Mesenchymal stem cell (in vitro differentiated cells and primary cell): ENCODE results near the gene GPBAR1.

Experiments
- DNase-seq: peaks from one replicate; pipeline ENCODE4 v3.0.0-alpha.2; 2013
- H2AFZ ChIP-seq: one replicate; pipeline ENCODE4 v1.6.1; 2013; ENCODE audit warnings: low read depth, mild to moderate bottlenecking, control low read depth, inconsistent platforms, low read length, moderate library complexity
- H2AK5ac ChIP-seq: 2 replicates; pipeline ENCODE4 v1.6.1; 2013; ENCODE audit warnings: low read length, moderate library complexity, mild to moderate bottlenecking, inconsistent platforms; ENCODE audit not compliant: severe bottlenecking
- H2BK120ac ChIP-seq: one replicate; pipeline ENCODE4 v1.6.1; 2013; ENCODE audit warnings: low read depth, mild to moderate bottlenecking, inconsistent platforms, low read length, moderate library complexity
- H2BK12ac ChIP-seq, 2 experiments: one replicate each; pipeline ENCODE4 v1.6.1; 2013; ENCODE audit warnings: inconsistent platforms in 2 of 2, low read length in 2 of 2, mild to moderate bottlenecking in 2 of 2, moderate library complexity in 2 of 2, control low read depth in 1 of 2
- H2BK15ac ChIP-seq: one replicate; pipeline ENCODE4 v1.6.1; 2013; ENCODE audit warnings: mild to moderate bottlenecking, low read depth, inconsistent platforms; ENCODE audit not compliant: poor library complexity, severe bottlenecking
- H2BK5ac ChIP-seq: 2 replicates; pipeline ENCODE4 v1.6.1; 2013; ENCODE audit warnings: low read depth, mild to moderate bottlenecking, low read length, control low read depth, inconsistent platforms; ENCODE audit not compliant: poor library complexity, severe bottlenecking
- H3K14ac ChIP-seq, 2 experiments: one replicate each; pipeline ENCODE4 v1.6.1; 2013; ENCODE audit warnings: inconsistent platforms in 2 of 2, low read length in 2 of 2, control low read depth in 1 of 2, mild to moderate bottlenecking in 1 of 2, moderate library complexity in 1 of 2
- H3K18ac ChIP-seq, 2 experiments: one replicate each; pipeline ENCODE4 v1.6.1; 2013; ENCODE audit warnings: inconsistent platforms in 2 of 2, low read length in 2 of 2, control low read depth in 1 of 2, low read depth in 1 of 2, mild to moderate bottlenecking in 1 of 2
- H3K23ac ChIP-seq, 2 experiments: one replicate each; pipeline ENCODE4 v1.6.1; 2013; ENCODE audit warnings: inconsistent platforms in 2 of 2, low read length in 2 of 2, mild to moderate bottlenecking in 2 of 2, moderate library complexity in 2 of 2, control low read depth in 1 of 2
- H3K27ac ChIP-seq: 2 replicates; pipeline ENCODE4 v1.5.1; 2013; ENCODE audit warnings: mild to moderate bottlenecking, moderate library complexity, low read length, control low read depth, inconsistent platforms; ENCODE audit not compliant: poor library complexity, severe bottlenecking
- H3K27me3 ChIP-seq, 2 experiments: 2 replicates each; pipeline versions ENCODE4 v1.6.1 to v1.7.0; 2013; ENCODE audit warnings: low read length in 2 of 2, mild to moderate bottlenecking in 2 of 2, moderate library complexity in 2 of 2, control low read depth in 1 of 2, inconsistent platforms in 1 of 2; ENCODE audit not compliant: control insufficient read depth in 1 of 2, insufficient read depth in 1 of 2
- H3K36me3 ChIP-seq, 2 experiments: 2 replicates each; pipeline versions ENCODE4 v1.6.1 to v1.7.0; 2013; ENCODE audit warnings: low read length in 2 of 2, control low read depth in 1 of 2, inconsistent platforms in 1 of 2, low read depth in 1 of 2, mild to moderate bottlenecking in 1 of 2; ENCODE audit not compliant: insufficient read depth in 2 of 2, control insufficient read depth in 1 of 2
- H3K4ac ChIP-seq, 2 experiments: one replicate each; pipeline ENCODE4 v1.6.1; 2013; ENCODE audit warnings: inconsistent platforms in 2 of 2, low read length in 2 of 2, mild to moderate bottlenecking in 2 of 2, moderate library complexity in 2 of 2, control low read depth in 1 of 2, low read depth in 1 of 2
- H3K4me1 ChIP-seq: 2 replicates; pipeline ENCODE4 v1.6.1; 2013; ENCODE audit warnings: low read depth, low read length, control low read depth; ENCODE audit not compliant: control insufficient read depth, insufficient read depth
- H3K4me2 ChIP-seq: 2 replicates; pipeline ENCODE4 v1.6.1; 2013; ENCODE audit warnings: low read length, mild to moderate bottlenecking, inconsistent platforms; ENCODE audit not compliant: poor library complexity, severe bottlenecking
- H3K4me3 ChIP-seq, 2 experiments: 2 replicates each; pipeline versions ENCODE4 v1.5.1 to v1.7.0; 2013; ENCODE audit warnings: low read length in 2 of 2, mild to moderate bottlenecking in 2 of 2, control low read depth in 1 of 2, low read depth in 1 of 2; ENCODE audit not compliant: insufficient read depth in 1 of 2
- H3K79me1 ChIP-seq: replicated peaks from 2 replicates; pipeline ENCODE4 v1.6.1; 2013; ENCODE audit warnings: mild to moderate bottlenecking, control low read depth, low read length, inconsistent platforms; ENCODE audit not compliant: poor library complexity, severe bottlenecking
- H3K9ac ChIP-seq: 2 replicates; pipeline ENCODE4 v1.7.0; 2013; ENCODE audit warnings: mild to moderate bottlenecking, low read length, moderate library complexity
- H3K9me3 ChIP-seq: 2 replicates; pipeline ENCODE4 v1.7.0; 2013; ENCODE audit warnings: mild to moderate bottlenecking, low read length; ENCODE audit not compliant: control insufficient read depth
- H4K8ac ChIP-seq: one replicate; pipeline ENCODE4 v1.6.1; 2013; ENCODE audit warnings: inconsistent platforms, mild to moderate bottlenecking, low read length, moderate library complexity
- H4K91ac ChIP-seq: one replicate; pipeline ENCODE4 v1.6.1; 2013; ENCODE audit warnings: mild to moderate bottlenecking, low read length, inconsistent platforms
- WGBS: methylation state at CpG from one replicate; pipeline ENCODE4 v1.1.7; 2013; ENCODE audit warnings: mixed read lengths; 5-methylcytosine and 5-hydroxymethylcytosine counted together

The GPBAR1 gene

DNA sequence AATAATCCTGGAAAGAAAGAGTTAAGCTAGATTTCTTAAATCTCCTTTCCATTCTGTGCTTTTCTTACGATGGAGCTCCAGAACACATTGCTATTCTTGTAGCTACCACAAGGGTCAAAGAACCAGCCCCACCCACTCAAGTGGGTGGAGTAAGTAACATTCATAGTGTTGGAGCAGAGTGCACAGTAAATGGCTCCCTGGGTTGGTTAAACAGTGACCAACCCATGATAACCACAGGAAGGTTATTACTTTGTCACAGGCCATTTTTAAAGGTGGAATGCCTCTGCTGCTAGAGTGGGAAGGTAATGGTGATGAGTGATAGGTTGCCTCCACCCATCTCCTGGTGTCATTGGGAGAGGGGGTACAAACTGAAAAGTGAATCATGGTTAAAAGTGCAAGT lies 29.9 kb upstream of the GPBAR1 start:
- H3K27me3 ChIP-seq = no peaks in the 10 kb centered on the region
- H3K27ac ChIP-seq = peak overlapping the region; percentile 14
- H3K4me2 ChIP-seq = no peak overlapping the region
- peak overlapping the region; percentile 18 for H3K9ac ChIP-seq
- peaks cover 46 to 90% of the 10 kb centered on the region in 2 experiments for H3K36me3 ChIP-seq
- H4K91ac ChIP-seq = no peak overlapping the region
- no peak overlapping the region for H2BK120ac ChIP-seq
- H3K18ac ChIP-seq = peak overlapping the region in 1 of 2 experiments; percentile 23
- peak; percentile 64 for DNase-seq
- no peak overlapping the region for H2BK15ac ChIP-seq
- peaks cover 8% of the 10 kb centered on the region for H3K4me1 ChIP-seq
- no peak overlapping the region for H3K4me3 ChIP-seq
- no peak overlapping the region for H2AK5ac ChIP-seq
- no peak overlapping the region for H3K23ac ChIP-seq
- H3K4ac ChIP-seq = no peak overlapping the region
- no peak overlapping the region for H2BK5ac ChIP-seq
- no peak overlapping the region for H2AFZ ChIP-seq
- H4K8ac ChIP-seq = no peak overlapping the region
- no peaks in the 10 kb centered on the region for H3K9me3 ChIP-seq
- no peak overlapping the region for H3K14ac ChIP-seq
- H2BK12ac ChIP-seq = no peak overlapping the region
- peaks cover 9% of the 10 kb centered on the region for H3K79me1 ChIP-seq
- WGBS = no CpG with 5 or more reads among the region's 1 CpG

DNA sequence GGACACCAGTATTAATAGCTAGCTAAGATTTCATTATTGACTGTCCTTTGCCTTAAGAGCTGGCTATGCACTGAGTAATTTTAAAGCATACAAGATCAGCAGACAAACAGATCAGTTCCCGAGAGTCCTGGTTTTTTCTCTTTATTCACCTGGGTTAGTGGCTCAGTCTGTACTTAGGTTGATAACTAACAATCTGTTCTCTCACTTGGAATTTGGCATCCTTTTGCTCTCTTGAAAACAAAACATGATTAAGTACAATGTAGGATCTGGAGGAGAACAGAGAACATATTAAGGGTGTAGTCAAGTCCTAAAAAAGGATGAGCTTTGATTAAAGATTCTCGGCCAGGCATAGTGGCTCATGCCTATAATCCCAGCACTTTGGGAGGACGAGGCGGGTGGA lies 27.3 kb upstream of the GPBAR1 start:
- Histone ChIP-seq H3K23ac (no peak overlapping the region), H3K9ac (no peak overlapping the region), H4K91ac (no peak overlapping the region), H3K79me1 (peaks cover 11% of the 10 kb centered on the region), H4K8ac (no peak overlapping the region), H2AK5ac (no peak overlapping the region), H3K27ac (no peak overlapping the region), H2BK12ac (no peak overlapping the region), H3K4me1 (peaks cover 8% of the 10 kb centered on the region), H2BK5ac (no peak overlapping the region), H3K4ac (no peak overlapping the region), H3K4me3 (no peak overlapping the region), H3K18ac (no peak overlapping the region), H2BK120ac (no peak overlapping the region), H2AFZ (no peak overlapping the region), H3K36me3 (peaks cover 48 to 94% of the 10 kb centered on the region in 2 experiments), H3K9me3 (no peaks in the 10 kb centered on the region), H3K4me2 (no peak overlapping the region), H2BK15ac (no peak overlapping the region), H3K14ac (no peak overlapping the region), H3K27me3 (no peaks in the 10 kb centered on the region)
- no peak for DNase-seq
- WGBS = 95% methylated on average over 4 of the region's 4 CpGs

DNA sequence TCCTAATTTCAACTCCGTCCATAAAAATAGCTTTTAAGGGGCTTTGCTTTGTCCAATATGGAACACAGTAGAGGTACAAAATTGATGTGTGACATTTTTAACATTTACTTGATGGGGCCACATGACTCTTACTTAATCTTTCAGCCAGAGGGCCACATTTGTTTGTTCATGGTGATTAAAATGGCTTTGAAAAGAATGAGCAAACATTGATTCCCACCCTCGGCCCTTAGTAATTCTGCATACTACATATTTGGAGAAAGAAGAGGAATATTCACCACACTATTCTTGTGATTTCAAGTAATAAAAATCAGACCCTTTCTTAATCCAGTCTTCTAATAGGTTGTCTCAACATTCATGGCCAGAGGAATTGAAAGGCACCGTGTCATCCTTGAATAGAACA lies 26.3 kb upstream of the GPBAR1 start:
- H3K79me1 ChIP-seq = peaks cover 13% of the 10 kb centered on the region
- peaks cover 8% of the 10 kb centered on the region for H3K4me1 ChIP-seq
- H3K4me3 ChIP-seq = no peak overlapping the region
- H3K18ac ChIP-seq = no peak overlapping the region
- H3K27me3 ChIP-seq = no peaks in the 10 kb centered on the region
- no peak overlapping the region for H3K27ac ChIP-seq
- H2BK15ac ChIP-seq = no peak overlapping the region
- no peak overlapping the region for H2AFZ ChIP-seq
- H3K36me3 ChIP-seq = peaks cover 51 to 95% of the 10 kb centered on the region in 2 experiments
- H3K9ac ChIP-seq = no peak overlapping the region
- H3K4ac ChIP-seq = no peak overlapping the region
- H4K8ac ChIP-seq = no peak overlapping the region
- H2BK120ac ChIP-seq = no peak overlapping the region
- H2BK5ac ChIP-seq = no peak overlapping the region
- H2AK5ac ChIP-seq = no peak overlapping the region
- H3K9me3 ChIP-seq = no peaks in the 10 kb centered on the region
- 100% methylated on average over 1 of the region's 3 CpGs for WGBS
- H3K14ac ChIP-seq = no peak overlapping the region
- DNase-seq = no peak
- no peak overlapping the region for H3K23ac ChIP-seq
- no peak overlapping the region for H3K4me2 ChIP-seq
- no peak overlapping the region for H2BK12ac ChIP-seq
- no peak overlapping the region for H4K91ac ChIP-seq

DNA sequence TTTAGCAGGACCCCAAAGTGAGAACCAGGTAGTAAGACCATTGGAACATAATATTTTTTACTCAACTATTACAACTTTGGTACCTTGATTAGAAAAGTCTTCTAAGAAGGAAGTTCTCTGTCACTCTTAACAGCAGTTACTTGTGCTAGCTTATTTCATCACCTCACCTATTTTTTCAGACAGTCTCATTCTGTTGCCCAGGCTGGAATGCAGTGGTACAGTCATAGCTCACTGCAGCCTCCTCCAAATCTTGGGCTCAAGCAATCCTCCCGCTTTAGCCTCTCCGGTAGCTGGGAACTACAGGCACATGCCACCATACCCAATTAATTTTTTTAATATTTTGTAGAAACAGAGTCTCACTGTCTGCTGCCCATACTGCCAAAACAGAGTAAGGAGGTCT lies 25.8 kb upstream of the GPBAR1 start:
- Histone ChIP-seq H3K18ac (no peak overlapping the region), H3K14ac (no peak overlapping the region), H3K4me1 (peaks cover 6% of the 10 kb centered on the region), H2BK12ac (no peak overlapping the region), H4K91ac (no peak overlapping the region), H2AFZ (no peak overlapping the region), H2AK5ac (no peak overlapping the region), H3K23ac (no peak overlapping the region), H2BK15ac (no peak overlapping the region), H3K9ac (no peak overlapping the region), H3K27me3 (no peaks in the 10 kb centered on the region), H3K4ac (no peak overlapping the region), H3K9me3 (no peaks in the 10 kb centered on the region), H3K36me3 (peaks cover 53 to 94% of the 10 kb centered on the region in 2 experiments), H2BK120ac (no peak overlapping the region), H2BK5ac (no peak overlapping the region), H3K79me1 (peaks cover 14% of the 10 kb centered on the region), H3K27ac (no peak overlapping the region), H4K8ac (no peak overlapping the region), H3K4me3 (no peak overlapping the region), H3K4me2 (no peak overlapping the region)
- no peak for DNase-seq
- WGBS = 100% methylated on average over 2 of the region's 2 CpGs
